ENCODE results near the gene DOK1.

The DOK1 gene

DNA sequence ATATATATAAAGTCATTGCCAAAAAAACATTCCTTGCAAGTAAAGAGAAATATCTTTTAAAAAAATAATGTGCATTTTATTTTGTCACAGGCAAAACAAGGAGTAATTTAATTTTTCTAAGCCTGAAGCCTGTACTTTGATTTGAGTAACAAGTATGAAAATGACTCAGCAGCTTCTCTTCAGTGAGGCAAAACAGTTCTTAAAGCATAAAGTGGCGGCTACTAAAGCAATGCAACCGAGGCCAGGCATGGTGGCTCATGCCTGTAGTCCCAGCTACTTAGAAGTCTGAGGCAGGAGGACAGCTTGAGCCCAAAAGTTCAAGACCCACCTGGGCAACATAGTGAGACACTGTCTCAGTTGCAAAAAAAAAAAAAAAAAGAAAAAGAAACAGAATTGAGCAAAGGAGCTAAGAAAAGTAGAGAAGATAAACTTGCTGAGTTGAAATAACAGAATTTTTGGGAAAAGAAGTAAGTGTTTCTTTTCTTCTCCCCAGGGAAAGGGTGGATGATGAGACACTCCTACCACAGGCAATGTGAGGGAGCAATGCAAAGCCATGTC is 29.6 kb downstream of the DOK1 start:
- no peaks in the 10 kb centered on the region for H3K36me3 ChIP-seq (ENCODE audit: control insufficient read depth, insufficient read depth, low read length)
- H3K27me3 ChIP-seq (ENCODE audit: control insufficient read depth, insufficient read depth, low read length) = no peaks in the 10 kb centered on the region
- H3K9ac ChIP-seq (ENCODE audit: low read length) = no peak overlapping the region

GRCh38 chr2:74585406-74586185 is 31.1 kb downstream of the DOK1 start:
- Histone ChIP-seq H3K9ac (ENCODE audit: low read length) (no peak overlapping the region), H3K4me1 (ENCODE audit: control insufficient read depth, insufficient read depth, low read length) (peaks cover 4% of the 10 kb centered on the region), H3K27me3 (ENCODE audit: control insufficient read depth, insufficient read depth, low read length) (peaks cover 2% of the 10 kb centered on the region), H3K36me3 (ENCODE audit: control insufficient read depth, insufficient read depth, low read length) (no peaks in the 10 kb centered on the region), H3K9me3 (ENCODE audit: control insufficient read depth, low read length) (no peaks in the 10 kb centered on the region), H3K4me3 (ENCODE audit: low read length) (no peak overlapping the region)

More for the DNA sequence above, 29.6 kb downstream of the DOK1 start:
- peaks cover 4% of the 10 kb centered on the region for H3K4me1 ChIP-seq (ENCODE audit: control insufficient read depth, insufficient read depth, low read length)
- H3K4me3 ChIP-seq (ENCODE audit: low read length) = no peak overlapping the region
- H3K9me3 ChIP-seq (ENCODE audit: control insufficient read depth, low read length) = no peaks in the 10 kb centered on the region

GRCh38 chr2:74587664-74588277 is 33.3 kb downstream of the DOK1 start:
- Histone ChIP-seq H3K9ac (ENCODE audit: low read length) (no peak overlapping the region), H3K9me3 (ENCODE audit: control insufficient read depth, low read length) (no peaks in the 10 kb centered on the region), H3K36me3 (ENCODE audit: control insufficient read depth, insufficient read depth, low read length) (no peaks in the 10 kb centered on the region), H3K27me3 (ENCODE audit: control insufficient read depth, insufficient read depth, low read length) (peaks cover 6% of the 10 kb centered on the region), H3K4me1 (ENCODE audit: control insufficient read depth, insufficient read depth, low read length) (peaks cover 4% of the 10 kb centered on the region), H3K4me3 (ENCODE audit: low read length) (no peak overlapping the region)

DNA sequence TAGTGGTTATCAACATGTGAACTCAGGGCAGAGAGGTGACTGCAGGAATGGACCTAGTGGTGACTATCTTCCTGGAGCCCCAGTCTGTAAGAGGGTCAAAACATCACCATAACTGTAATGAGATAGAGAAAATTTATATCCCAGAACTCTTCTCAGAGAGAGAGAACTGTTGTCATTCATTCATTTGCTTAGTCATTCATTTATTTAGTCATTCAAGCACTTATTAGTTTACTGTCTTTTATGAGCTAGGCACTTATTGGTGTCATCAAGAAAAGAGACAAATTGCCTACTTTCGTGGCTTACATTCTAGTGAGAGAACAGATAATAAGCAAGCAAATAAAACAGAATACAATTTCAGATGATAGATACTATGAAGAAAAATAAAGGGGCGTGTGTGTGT is 34.1 kb downstream of the DOK1 start:
- Histone ChIP-seq H3K36me3 (ENCODE audit: control insufficient read depth, insufficient read depth, low read length) (no peaks in the 10 kb centered on the region), H3K9me3 (ENCODE audit: control insufficient read depth, low read length) (no peaks in the 10 kb centered on the region), H3K27me3 (ENCODE audit: control insufficient read depth, insufficient read depth, low read length) (peaks cover 10% of the 10 kb centered on the region), H3K4me1 (ENCODE audit: control insufficient read depth, insufficient read depth, low read length) (peaks cover 4% of the 10 kb centered on the region), H3K4me3 (ENCODE audit: low read length) (no peak overlapping the region), H3K9ac (ENCODE audit: low read length) (no peak overlapping the region)

DNA sequence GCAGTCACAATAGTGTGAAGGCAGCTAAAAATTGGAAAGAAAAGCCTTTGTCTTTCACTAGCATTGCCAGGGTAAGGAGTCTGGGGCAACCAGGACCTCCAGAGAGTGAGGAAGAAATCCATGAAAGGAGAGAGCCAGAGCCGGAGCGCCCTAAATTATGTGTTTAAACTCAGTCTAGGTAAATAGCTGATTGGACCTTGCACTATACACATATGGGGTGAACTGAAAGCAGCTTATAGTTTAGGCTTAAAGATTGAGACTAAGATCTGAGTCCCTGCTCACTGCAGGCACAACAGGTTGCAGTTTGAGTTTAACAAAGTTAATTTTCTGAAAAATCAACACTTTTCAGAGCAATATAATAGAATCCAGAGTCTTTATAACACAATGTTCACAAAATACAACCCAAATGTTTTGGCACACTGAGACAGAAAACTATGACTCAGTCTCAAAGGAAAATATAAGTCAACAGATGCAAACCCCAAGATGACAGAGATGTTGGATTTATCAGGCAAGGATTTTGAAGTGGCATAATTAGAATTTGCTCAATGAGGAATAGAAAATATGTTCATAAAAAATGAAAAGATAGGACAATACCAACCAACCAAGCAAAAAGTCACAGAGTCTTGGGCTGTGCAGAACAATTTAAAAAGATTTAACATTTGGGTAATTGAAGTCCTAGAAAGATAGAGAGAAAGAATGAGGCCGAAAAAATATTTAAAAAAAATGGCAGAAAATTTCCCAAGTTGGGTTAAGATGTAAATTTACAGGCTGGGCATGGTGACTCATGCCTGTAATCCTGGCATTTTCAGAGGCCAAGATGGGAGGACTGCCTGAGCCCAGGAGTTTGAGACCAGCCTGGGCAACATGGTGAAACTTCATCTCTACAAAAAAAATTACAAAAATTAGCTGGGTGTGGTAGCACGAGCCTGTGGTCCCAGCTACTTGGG is 39.6 kb downstream of the DOK1 start:
- Histone ChIP-seq H3K9me3 (ENCODE audit: control insufficient read depth, low read length) (no peaks in the 10 kb centered on the region), H3K9ac (ENCODE audit: low read length) (no peak overlapping the region), H3K36me3 (ENCODE audit: control insufficient read depth, insufficient read depth, low read length) (no peaks in the 10 kb centered on the region), H3K4me3 (ENCODE audit: low read length) (no peak overlapping the region), H3K4me1 (ENCODE audit: control insufficient read depth, insufficient read depth, low read length) (no peaks in the 10 kb centered on the region), H3K27me3 (ENCODE audit: control insufficient read depth, insufficient read depth, low read length) (peaks cover 10% of the 10 kb centered on the region)

DNA sequence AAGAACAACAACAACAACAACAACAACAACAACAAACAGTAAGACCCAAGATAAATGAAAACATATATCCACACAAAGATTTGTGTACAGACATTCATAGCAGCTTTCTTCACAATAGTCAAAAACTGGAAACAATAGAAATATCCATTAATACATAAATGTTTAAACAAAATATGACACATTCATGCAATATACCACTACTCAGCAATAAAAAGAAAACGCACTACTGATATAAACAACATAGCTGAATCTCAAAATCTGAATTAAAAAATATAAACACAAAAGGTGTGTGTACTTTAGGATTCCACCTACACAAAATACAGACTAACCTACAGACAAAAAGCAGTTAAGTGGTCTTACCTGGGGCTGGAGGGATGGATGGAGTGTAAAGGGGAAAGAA is 42.1 kb downstream of the DOK1 start:
- Histone ChIP-seq H3K9me3 (ENCODE audit: control insufficient read depth, low read length) (no peaks in the 10 kb centered on the region), H3K36me3 (ENCODE audit: control insufficient read depth, insufficient read depth, low read length) (no peaks in the 10 kb centered on the region), H3K27me3 (ENCODE audit: control insufficient read depth, insufficient read depth, low read length) (peaks cover 4% of the 10 kb centered on the region), H3K9ac (ENCODE audit: low read length) (no peak overlapping the region), H3K4me1 (ENCODE audit: control insufficient read depth, insufficient read depth, low read length) (no peaks in the 10 kb centered on the region), H3K4me3 (ENCODE audit: low read length) (no peak overlapping the region)

DNA sequence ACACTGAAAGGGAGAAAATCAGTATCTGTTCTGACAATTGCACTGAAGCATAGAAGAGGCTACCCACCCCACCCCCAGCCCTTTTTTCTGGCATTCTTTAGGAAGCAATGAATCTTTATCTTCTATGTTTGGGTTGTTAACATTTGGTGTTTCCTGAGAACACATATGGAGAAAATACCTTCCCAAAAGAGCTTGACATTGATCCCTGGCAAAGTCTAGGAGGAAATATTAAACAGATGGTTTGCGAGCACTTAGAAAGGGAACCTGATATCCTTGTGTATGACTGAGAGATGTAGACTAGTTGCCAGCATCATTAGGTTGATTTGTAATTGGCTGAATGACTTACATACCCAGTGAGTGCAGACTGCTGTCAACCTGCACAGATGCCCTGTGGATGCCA is 42.9 kb downstream of the DOK1 start:
- no peak overlapping the region for H3K4me3 ChIP-seq (ENCODE audit: low read length)
- peaks cover 4% of the 10 kb centered on the region for H3K27me3 ChIP-seq (ENCODE audit: control insufficient read depth, insufficient read depth, low read length)
- H3K9me3 ChIP-seq (ENCODE audit: control insufficient read depth, low read length) = no peaks in the 10 kb centered on the region
- no peak overlapping the region for H3K9ac ChIP-seq (ENCODE audit: low read length)
- H3K36me3 ChIP-seq (ENCODE audit: control insufficient read depth, insufficient read depth, low read length) = no peaks in the 10 kb centered on the region
- H3K4me1 ChIP-seq (ENCODE audit: control insufficient read depth, insufficient read depth, low read length) = no peaks in the 10 kb centered on the region

- Histone ChIP-seq H3K4me1 (ENCODE audit: control insufficient read depth, insufficient read depth, low read length) (no peaks in the 10 kb centered on the region), H3K9ac (ENCODE audit: low read length) (no peak overlapping the region), H3K36me3 (ENCODE audit: control insufficient read depth, insufficient read depth, low read length) (no peaks in the 10 kb centered on the region), H3K9me3 (ENCODE audit: control insufficient read depth, low read length) (no peaks in the 10 kb centered on the region), H3K27me3 (ENCODE audit: control insufficient read depth, insufficient read depth, low read length) (no peaks in the 10 kb centered on the region), H3K4me3 (ENCODE audit: low read length) (no peak overlapping the region)
Measured at GRCh38 chr2:74599676-74600075, 45.2 kb downstream of the DOK1 start.

DNA sequence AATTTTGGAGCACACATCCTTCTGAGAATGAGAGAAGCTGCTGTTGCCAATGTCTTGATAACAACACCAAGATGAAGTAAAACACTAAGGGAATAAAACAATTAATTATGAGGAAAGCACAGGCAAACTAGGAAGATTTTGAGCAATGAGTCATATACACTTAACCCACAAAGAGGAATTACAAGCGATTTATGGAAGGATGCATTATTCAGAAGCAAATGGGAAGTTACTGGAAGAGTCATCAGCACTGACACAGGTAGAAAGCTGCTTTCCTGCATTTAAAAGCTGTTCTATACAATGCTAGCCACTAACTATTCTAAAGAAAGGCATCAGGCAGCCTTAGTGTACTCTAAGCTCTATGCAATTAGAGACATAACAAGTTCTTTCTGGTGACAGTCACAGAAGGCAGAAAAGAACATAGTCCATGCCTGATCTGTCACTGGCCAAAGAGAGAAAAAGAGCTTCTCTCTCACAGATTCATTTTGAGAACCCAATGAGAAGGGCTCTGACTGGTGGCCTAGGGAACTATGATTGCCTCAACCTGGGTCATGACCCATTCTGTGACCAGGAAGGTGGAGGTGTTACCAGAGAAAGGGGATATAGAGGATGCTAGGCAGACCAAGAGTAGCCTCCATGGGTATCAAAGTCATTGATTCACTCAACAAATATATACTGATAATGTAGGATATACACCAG is 48.2 kb downstream of the DOK1 start:
- no peak overlapping the region for H3K4me3 ChIP-seq (ENCODE audit: low read length)
- H3K36me3 ChIP-seq (ENCODE audit: control insufficient read depth, insufficient read depth, low read length) = no peaks in the 10 kb centered on the region
- no peaks in the 10 kb centered on the region for H3K4me1 ChIP-seq (ENCODE audit: control insufficient read depth, insufficient read depth, low read length)
- no peak overlapping the region for H3K9ac ChIP-seq (ENCODE audit: low read length)
- no peaks in the 10 kb centered on the region for H3K9me3 ChIP-seq (ENCODE audit: control insufficient read depth, low read length)
- H3K27me3 ChIP-seq (ENCODE audit: control insufficient read depth, insufficient read depth, low read length) = no peaks in the 10 kb centered on the region

- Histone ChIP-seq H3K4me3 (ENCODE audit: low read length) (no peak overlapping the region), H3K9ac (ENCODE audit: low read length) (no peak overlapping the region), H3K36me3 (ENCODE audit: control insufficient read depth, insufficient read depth, low read length) (no peaks in the 10 kb centered on the region), H3K9me3 (ENCODE audit: control insufficient read depth, low read length) (no peaks in the 10 kb centered on the region), H3K4me1 (ENCODE audit: control insufficient read depth, insufficient read depth, low read length) (no peaks in the 10 kb centered on the region), H3K27me3 (ENCODE audit: control insufficient read depth, insufficient read depth, low read length) (no peaks in the 10 kb centered on the region)
Measured at GRCh38 chr2:74603282-74604000, 48.9 kb downstream of the DOK1 start.

- H3K9me3 ChIP-seq (ENCODE audit: control insufficient read depth, low read length) = no peaks in the 10 kb centered on the region
- no peaks in the 10 kb centered on the region for H3K36me3 ChIP-seq (ENCODE audit: control insufficient read depth, insufficient read depth, low read length)
- H3K27me3 ChIP-seq (ENCODE audit: control insufficient read depth, insufficient read depth, low read length) = no peaks in the 10 kb centered on the region
- H3K9ac ChIP-seq (ENCODE audit: low read length) = no peak overlapping the region
- H3K4me1 ChIP-seq (ENCODE audit: control insufficient read depth, insufficient read depth, low read length) = no peaks in the 10 kb centered on the region
- H3K4me3 ChIP-seq (ENCODE audit: low read length) = no peak overlapping the region
Measured at GRCh38 chr2:74606927-74607326, 52.4 kb downstream of the DOK1 start.

All from mucosa of stomach (tissue), 1 donor.